Measurements from ENCODE around the gene UQCC5.

DNA sequence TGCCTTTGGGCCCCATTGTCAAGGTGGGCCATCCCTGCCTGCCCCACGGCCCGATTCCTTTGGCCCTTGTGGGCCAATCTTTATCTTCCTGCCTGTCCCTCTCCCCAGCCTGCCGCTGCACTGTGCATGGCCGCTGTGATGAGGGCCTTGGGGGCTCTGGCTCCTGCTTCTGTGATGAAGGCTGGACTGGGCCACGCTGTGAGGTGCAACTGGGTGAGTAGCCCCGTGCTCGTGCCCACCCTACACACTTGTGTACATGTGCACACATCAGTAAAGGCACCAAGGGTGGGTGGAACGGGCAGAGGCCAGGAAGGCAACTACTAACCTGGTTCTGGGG lies 14.9 kb upstream of the UQCC5 start:
- no peak for TF ChIP-seq TAF1 (IDR thresholded peaks at IDR 0.05; ENCODE audit: low read depth, low read length)
- no peak for TF ChIP-seq POLR2A (IDR thresholded peaks at IDR 0.05; ENCODE audit: low read depth, low read length)
- no peak for TF ChIP-seq POLR2AphosphoS5 (IDR thresholded peaks at IDR 0.05; ENCODE audit: low read depth, low read length)
- TF ChIP-seq POU2F2 (IDR thresholded peaks at IDR 0.05; ENCODE audit: low read depth, low read length): no peak
